GM12875 (cell line): ENCODE measurements around the gene AGO4.
"Not testable (repeated sequence)": the region's sequence is repeated elsewhere in the genome, so short reads cannot be mapped to it uniquely, and the experiment has no call there.

Source experiments
- H3K4me3 ChIP-seq: one replicate; pipeline ENCODE4 v1.5.1; 2011; ENCODE audit warnings: low read depth, low read length, control low read depth
- CTCF ChIP-seq: IDR thresholded peaks from 2 replicates; pipeline ENCODE4 v1.5.1; 2011; ENCODE audit warnings: low read depth, mild to moderate bottlenecking, control low read depth, inconsistent platforms, low read length, moderate library complexity, borderline replicate concordance; ENCODE audit not compliant: insufficient read depth

The AGO4 gene

GRCh38 chr1:35773711-35774110 is 34.1 kb upstream of the AGO4 start:
- no peak overlapping the region for H3K4me3 ChIP-seq
- TF ChIP-seq CTCF = no peak

GRCh38 chr1:35776172-35776571 is 31.6 kb upstream of the AGO4 start:
- H3K4me3 ChIP-seq = not testable (repeated sequence)

GRCh38 chr1:35777109-35777508 is 30.7 kb upstream of the AGO4 start:
- H3K4me3 ChIP-seq = no peak overlapping the region
- no peak for TF ChIP-seq CTCF

- no peak for TF ChIP-seq CTCF
- H3K4me3 ChIP-seq = no peak overlapping the region
Observed at GRCh38 chr1:35783055-35783583, 24.7 kb upstream of the AGO4 start.

GRCh38 chr1:35784364-35784763 is 23.5 kb upstream of the AGO4 start:
- H3K4me3 ChIP-seq = not testable (repeated sequence)

GRCh38 chr1:35788139-35788538 is 19.7 kb upstream of the AGO4 start:
- H3K4me3 ChIP-seq = no peak overlapping the region
- no peak for TF ChIP-seq CTCF

- no peak overlapping the region for H3K4me3 ChIP-seq
Observed at GRCh38 chr1:35790670-35791069, 17.1 kb upstream of the AGO4 start.

GRCh38 chr1:35795295-35795694 is 12.5 kb upstream of the AGO4 start:
- TF ChIP-seq CTCF = no peak
- no peak overlapping the region for H3K4me3 ChIP-seq

More at GRCh38 chr1:35790670-35791069, 17.1 kb upstream of the AGO4 start:
- TF ChIP-seq CTCF = no peak
